WTC11 (cell line): ENCODE measurements around the gene FSHR.

Source experiments
- ATF6 ChIP-seq: sonication (generic); formaldehyde crosslinking; IDR thresholded peaks from 2 replicates; pipeline ENCODE4 v1.8.1; 2023; ENCODE audit warnings: mild to moderate bottlenecking, missing genetic modification reagents
- CTCF ChIP-seq: fragments of 200-600 bp; IDR thresholded peaks from 2 replicates; pipeline ENCODE4 v1.8.0; 2022; ENCODE audit warnings: antibody characterized with exemption
- E2F4 ChIP-seq: sonication (generic); formaldehyde crosslinking; IDR thresholded peaks from 2 replicates; pipeline ENCODE4 v1.8.1; 2022; ENCODE audit warnings: low read depth, mild to moderate bottlenecking, moderate library complexity, missing genetic modification reagents, borderline replicate concordance
- ETV6 ChIP-seq: sonication (generic); formaldehyde crosslinking; IDR thresholded peaks from 2 replicates; pipeline ENCODE4 v1.8.1; 2022; ENCODE audit warnings: mild to moderate bottlenecking, missing genetic modification reagents
- GTF2I ChIP-seq: fragments of 250-450 bp; sonication (Bioruptor Pico); conservative IDR thresholded peaks from 2 replicates; pipeline ENCODE4 v1.4.0; 2021; ENCODE audit warnings: mild to moderate bottlenecking
- IRF1 ChIP-seq: sonication (generic); formaldehyde crosslinking; IDR thresholded peaks from 2 replicates; pipeline ENCODE4 v1.8.0; 2023; ENCODE audit warnings: missing genetic modification reagents
- IRF2 ChIP-seq: sonication (generic); formaldehyde crosslinking; IDR thresholded peaks from 2 replicates; pipeline ENCODE4 v1.8.0; 2022; ENCODE audit warnings: low read depth, missing genetic modification reagents, borderline replicate concordance
- MAX ChIP-seq: sonication (generic); formaldehyde crosslinking; IDR thresholded peaks from 2 replicates; pipeline ENCODE4 v1.8.0; 2022; ENCODE audit warnings: mild to moderate bottlenecking, missing genetic modification reagents
- TP53 ChIP-seq: sonication (generic); formaldehyde crosslinking; IDR thresholded peaks from 2 replicates; pipeline ENCODE4 v1.8.1; 2023; ENCODE audit warnings: mild to moderate bottlenecking, missing genetic modification reagents
- USF2 ChIP-seq: sonication (generic); formaldehyde crosslinking; IDR thresholded peaks from 2 replicates; pipeline ENCODE4 v1.8.1; 2023; ENCODE audit warnings: mild to moderate bottlenecking, missing genetic modification reagents, moderate library complexity
- ZNF232 ChIP-seq: sonication (generic); formaldehyde crosslinking; IDR thresholded peaks from 2 replicates; pipeline ENCODE4 v1.8.0; 2022; ENCODE audit warnings: mild to moderate bottlenecking, missing genetic modification reagents

- TF ChIP-seq USF2 (CRISPR knock-in tag) (no peak), GTF2I (CRISPR knock-in tag) (no peak), CTCF (no peak), ATF6 (CRISPR knock-in tag) (no peak), MAX (CRISPR knock-in tag) (no peak), TP53 (CRISPR knock-in tag) (no peak), E2F4 (CRISPR knock-in tag) (no peak), ETV6 (CRISPR knock-in tag) (no peak), IRF2 (CRISPR knock-in tag) (no peak), IRF1 (no peak), ZNF232 (CRISPR knock-in tag) (no peak)
Measured at GRCh38 chr2:48984922-48985321, 169.4 kb downstream of the FSHR start.
